Measurements from ENCODE around the gene EIF2AK2.

The EIF2AK2 gene

GRCh38 chr2:37171624-37171950 lies 14.8 kb upstream of the EIF2AK2 start:
- DNase-seq (ENCODE audit: low read depth in 2 of 3, low spot score in 1 of 3): no peak

- peak in 1 of 3 donors; percentile 41 for DNase-seq (ENCODE audit: low read depth in 2 of 3, low spot score in 1 of 3)
Measured at GRCh38 chr2:37168217-37168981, 11.6 kb upstream of the EIF2AK2 start.

DNA sequence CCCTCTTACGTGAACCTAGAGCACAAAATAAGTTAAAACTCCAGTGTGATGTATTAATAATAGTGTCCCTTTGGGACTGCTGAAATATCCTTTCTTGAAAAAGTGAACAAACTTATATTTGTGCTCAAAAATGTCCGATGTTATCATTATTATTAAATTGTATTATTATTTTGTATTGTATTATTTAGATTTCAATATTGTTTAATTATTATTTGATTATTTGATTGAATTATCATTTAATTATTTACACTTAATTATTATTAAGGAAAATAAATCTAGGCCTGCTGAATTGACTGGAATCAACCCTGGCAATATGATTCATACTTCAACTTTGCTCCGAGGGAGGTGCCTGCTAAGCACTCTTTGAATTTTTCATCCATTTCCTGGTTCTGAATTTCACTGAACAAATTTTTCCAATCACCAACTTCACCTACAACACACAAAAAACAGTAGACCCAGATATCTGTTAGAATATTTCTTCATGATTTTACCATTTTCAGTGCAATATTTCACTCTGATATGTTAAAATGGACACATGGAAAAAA lies 10.9 kb upstream of the EIF2AK2 start:
- DNase-seq (ENCODE audit: low read depth in 2 of 3, low spot score in 1 of 3): no peak

DNA sequence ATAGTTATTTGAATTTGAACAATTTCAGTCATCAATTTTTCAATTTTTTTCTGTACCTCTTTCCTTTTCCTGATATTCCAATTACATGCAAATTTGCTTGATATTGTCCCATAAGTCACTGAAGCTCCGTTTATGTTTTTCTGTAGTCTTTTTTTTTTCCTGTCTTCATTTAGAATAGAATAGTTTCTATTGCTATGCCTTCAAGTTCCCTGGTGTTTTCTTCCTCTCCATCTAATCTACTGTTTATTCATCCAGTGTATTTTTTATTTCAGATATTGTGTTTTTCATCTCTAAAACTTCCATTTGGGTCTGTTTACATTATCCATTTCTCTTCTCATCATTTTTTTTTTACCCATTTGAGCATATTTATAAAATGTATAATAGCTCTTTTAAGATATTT lies 8.0 kb upstream of the EIF2AK2 start:
- no peak for DNase-seq (ENCODE audit: low read depth in 2 of 3, low spot score in 1 of 3)

- DNase-seq (ENCODE audit: low read depth in 2 of 3, low spot score in 1 of 3): peak in 2 of 3 donors; percentile 23 to 33
Measured at GRCh38 chr2:37156071-37156856, 516 bp downstream of the EIF2AK2 start.

GRCh38 chr2:37154785-37155184 lies 2.0 kb downstream of the EIF2AK2 start:
- DNase-seq (ENCODE audit: low read depth in 2 of 3, low spot score in 1 of 3): no peak

DNA sequence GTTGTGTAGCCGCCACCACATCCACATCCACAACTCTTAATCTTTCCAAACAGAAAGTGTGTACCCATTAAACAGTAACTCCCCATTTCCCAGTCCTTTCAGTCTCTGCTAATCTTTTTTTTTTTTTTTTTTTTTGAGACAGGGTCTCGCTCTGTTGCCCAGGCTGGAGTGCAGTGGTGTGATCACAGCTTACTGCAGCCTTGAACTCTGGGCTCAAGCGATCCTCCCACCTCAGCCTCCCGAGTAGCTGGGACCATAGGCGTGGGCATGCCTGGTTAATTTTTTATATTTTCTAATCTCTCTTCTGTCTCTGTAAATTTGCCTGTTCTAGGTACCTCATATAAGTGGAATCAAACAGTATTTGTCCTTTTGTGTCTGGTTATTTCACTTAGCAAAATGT lies 3.6 kb downstream of the EIF2AK2 start:
- DNase-seq (ENCODE audit: low read depth in 2 of 3, low spot score in 1 of 3): no peak

- no peak for DNase-seq (ENCODE audit: low read depth in 2 of 3, low spot score in 1 of 3)
Measured at GRCh38 chr2:37149626-37150322, 7.0 kb downstream of the EIF2AK2 start.

GRCh38 chr2:37148325-37148724 lies 8.5 kb downstream of the EIF2AK2 start:
- no peak for DNase-seq (ENCODE audit: low read depth in 2 of 3, low spot score in 1 of 3)

- DNase-seq (ENCODE audit: low read depth in 2 of 3, low spot score in 1 of 3): no peak
Measured at GRCh38 chr2:37146062-37146461, 10.7 kb downstream of the EIF2AK2 start.

DNA sequence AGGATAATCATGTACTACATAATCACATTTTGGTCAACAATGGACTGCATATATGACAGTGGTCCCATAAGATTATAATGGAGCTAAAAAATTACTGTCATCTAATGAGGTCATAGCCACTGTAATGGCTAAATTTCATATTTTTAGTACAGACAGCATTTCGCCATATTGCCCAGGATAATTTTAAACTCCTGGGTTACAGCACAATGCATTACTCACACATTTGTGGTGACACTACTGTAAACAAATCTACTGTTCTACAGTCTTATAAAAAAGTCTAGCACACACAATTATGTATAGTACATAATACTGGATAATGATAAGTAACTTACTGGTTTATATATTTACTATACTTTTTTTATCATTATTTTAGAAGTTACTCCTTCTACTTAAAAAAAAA lies 12.8 kb downstream of the EIF2AK2 start:
- DNase-seq (ENCODE audit: low read depth in 2 of 3, low spot score in 1 of 3): no peak

DNA sequence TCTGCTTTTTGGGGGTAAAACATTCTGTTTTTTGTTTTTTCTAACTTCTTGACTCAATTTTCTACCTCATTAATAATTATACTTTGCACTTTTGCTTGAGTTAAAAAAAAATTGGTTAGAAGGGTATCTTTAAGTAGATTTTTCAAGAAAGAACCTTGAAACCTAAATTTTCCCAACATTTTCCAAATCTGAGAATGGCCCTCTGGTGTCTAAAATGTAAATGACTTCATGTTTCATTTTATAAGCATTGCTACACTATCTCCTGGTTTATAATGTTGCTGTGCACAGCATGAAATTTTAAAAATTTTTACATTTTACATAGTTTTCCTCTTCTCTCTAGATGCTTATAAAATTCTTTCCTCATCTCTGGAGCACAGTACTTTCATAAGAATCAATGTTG lies 14.2 kb downstream of the EIF2AK2 start:
- no peak for DNase-seq (ENCODE audit: low read depth in 2 of 3, low spot score in 1 of 3)

DNA sequence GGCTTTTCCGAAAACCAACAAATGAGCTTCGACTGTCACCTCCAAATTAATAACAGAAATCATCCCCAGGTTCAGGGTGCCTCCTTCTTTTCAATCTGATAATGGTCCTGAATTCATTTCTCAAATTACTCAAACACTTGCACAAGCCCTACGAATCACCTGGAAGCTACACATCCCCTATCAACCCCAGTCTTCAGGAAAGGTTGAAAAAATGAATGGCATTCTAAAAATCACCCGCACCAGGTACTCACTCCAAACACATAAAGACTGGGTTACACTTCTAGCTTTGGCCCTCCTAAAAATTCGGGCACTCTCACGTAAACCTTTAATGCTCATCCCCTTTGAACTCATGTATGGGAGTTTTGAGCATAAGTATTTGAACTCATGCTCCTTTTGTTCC lies 23.9 kb downstream of the EIF2AK2 start:
- no peak for DNase-seq (ENCODE audit: low read depth in 2 of 3, low spot score in 1 of 3)

DNA sequence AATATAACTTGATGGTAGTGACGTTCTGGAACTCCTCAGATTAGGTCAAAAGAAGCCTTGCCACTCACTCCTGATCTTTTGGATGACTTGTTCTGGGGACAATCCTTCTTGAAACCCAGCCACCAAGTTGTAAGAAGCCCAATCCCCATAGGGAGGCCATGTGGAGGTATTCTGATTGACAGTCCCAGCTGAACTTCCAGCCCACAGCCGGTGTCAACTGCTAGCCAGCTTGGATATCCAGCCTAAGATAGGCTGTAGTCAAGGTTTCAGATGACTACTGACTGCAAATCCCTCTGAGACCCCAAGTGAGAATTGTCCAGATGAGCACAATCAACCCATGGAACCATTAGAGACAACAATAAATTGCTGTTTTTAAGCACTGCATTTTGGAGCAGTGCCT lies 31.4 kb downstream of the EIF2AK2 start:
- no peak for DNase-seq (ENCODE audit: low read depth in 2 of 3, low spot score in 1 of 3)

GRCh38 chr2:37119157-37119556 lies 37.6 kb downstream of the EIF2AK2 start:
- no peak for DNase-seq (ENCODE audit: low read depth in 2 of 3, low spot score in 1 of 3)

DNA sequence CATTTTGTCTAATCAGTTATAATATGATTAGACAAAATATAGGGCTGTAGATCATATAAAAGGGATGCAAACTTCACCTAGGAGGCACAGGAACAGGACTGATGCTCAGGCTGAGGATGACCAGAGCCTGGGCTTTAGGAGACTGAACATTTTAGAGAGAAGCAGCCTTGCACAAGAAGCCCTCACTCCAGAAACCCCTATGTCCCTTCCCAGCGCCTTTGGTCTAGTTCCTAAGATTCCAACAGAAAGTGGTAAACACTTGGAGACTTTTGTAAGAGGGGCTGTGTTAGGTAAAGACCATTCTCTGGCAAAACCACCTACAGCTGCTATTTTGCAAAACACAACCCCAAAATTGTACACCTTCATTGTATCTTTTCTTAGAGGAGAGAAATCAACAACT lies 39.2 kb downstream of the EIF2AK2 start:
- no peak for DNase-seq (ENCODE audit: low read depth in 2 of 3, low spot score in 1 of 3)

- no peak for DNase-seq (ENCODE audit: low read depth in 2 of 3, low spot score in 1 of 3)
Measured at GRCh38 chr2:37111958-37112357, 44.8 kb downstream of the EIF2AK2 start.

GRCh38 chr2:37110306-37111212 lies 46.2 kb downstream of the EIF2AK2 start:
- DNase-seq (ENCODE audit: low read depth in 2 of 3, low spot score in 1 of 3): no peak

DNA sequence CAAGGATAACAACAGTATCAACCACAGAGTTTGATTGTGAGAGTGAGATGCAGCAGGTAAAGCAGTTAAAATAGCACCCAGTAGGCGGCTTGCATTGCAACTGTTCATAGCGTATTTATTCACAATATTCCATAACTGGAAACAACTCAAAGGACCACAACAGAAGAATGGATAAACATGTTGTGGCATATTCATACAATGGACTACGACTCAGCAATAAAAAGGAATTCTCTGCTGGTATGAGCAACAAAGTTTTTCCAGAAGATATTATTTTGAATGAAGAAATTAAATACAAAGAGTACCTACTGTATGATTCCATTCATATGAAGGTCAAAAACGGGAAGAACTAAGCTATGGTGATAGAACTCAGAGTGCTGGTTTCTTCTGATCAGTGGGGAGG lies 47.3 kb downstream of the EIF2AK2 start:
- no peak for DNase-seq (ENCODE audit: low read depth in 2 of 3, low spot score in 1 of 3)

GRCh38 chr2:37105150-37105549 lies 51.6 kb downstream of the EIF2AK2 start:
- DNase-seq (ENCODE audit: low read depth in 2 of 3, low spot score in 1 of 3): no peak

GRCh38 chr2:37104178-37104577 lies 52.6 kb downstream of the EIF2AK2 start:
- DNase-seq (ENCODE audit: low read depth in 2 of 3, low spot score in 1 of 3): no peak
